Measurements from ENCODE around the gene FAM171A1.
"Not testable (repeated sequence)": the region's sequence is repeated elsewhere in the genome, so short reads cannot be mapped to it uniquely, and the experiment has no call there.

The FAM171A1 gene

GRCh38 chr10:15305161-15305560 is 65.9 kb downstream of the FAM171A1 start:
- H3K27ac Mint-ChIP-seq = no peak overlapping the region
- no peaks in the 10 kb centered on the region for H3K36me3 Mint-ChIP-seq

GRCh38 chr10:15302188-15302956 is 68.7 kb downstream of the FAM171A1 start:
- not testable (repeated sequence) for H3K4me3 Mint-ChIP-seq; H3K9me3 Mint-ChIP-seq; ATAC-seq; H3K27ac Mint-ChIP-seq; DNase-seq (ENCODE audit: low spot score in 2 of 2); H3K4me1 Mint-ChIP-seq; H3K36me3 Mint-ChIP-seq

More at GRCh38 chr10:15305161-15305560, 65.9 kb downstream of the FAM171A1 start:
- Mint-ChIP-seq H3K4me3 (no peak overlapping the region), H3K9me3 (no peaks in the 10 kb centered on the region), H3K4me1 (no peaks in the 10 kb centered on the region)
- DNase-seq (ENCODE audit: low spot score in 2 of 2) (no peak), ATAC-seq (no peak)

GRCh38 chr10:15300697-15301096 is 70.4 kb downstream of the FAM171A1 start:
- no peaks in the 10 kb centered on the region for H3K36me3 Mint-ChIP-seq
- no peak for ATAC-seq
- no peak overlapping the region for H3K4me3 Mint-ChIP-seq
- H3K4me1 Mint-ChIP-seq = no peaks in the 10 kb centered on the region
- DNase-seq (ENCODE audit: low spot score in 2 of 2) = no peak
- no peak overlapping the region for H3K27ac Mint-ChIP-seq
- H3K9me3 Mint-ChIP-seq = no peaks in the 10 kb centered on the region

GRCh38 chr10:15300145-15300544 is 70.9 kb downstream of the FAM171A1 start:
- Mint-ChIP-seq H3K27ac (no peak overlapping the region), H3K4me1 (no peaks in the 10 kb centered on the region), H3K4me3 (no peak overlapping the region), H3K36me3 (no peaks in the 10 kb centered on the region), H3K9me3 (no peaks in the 10 kb centered on the region)
- no peak for DNase-seq (ENCODE audit: low spot score in 2 of 2)
- no peak for ATAC-seq

DNA sequence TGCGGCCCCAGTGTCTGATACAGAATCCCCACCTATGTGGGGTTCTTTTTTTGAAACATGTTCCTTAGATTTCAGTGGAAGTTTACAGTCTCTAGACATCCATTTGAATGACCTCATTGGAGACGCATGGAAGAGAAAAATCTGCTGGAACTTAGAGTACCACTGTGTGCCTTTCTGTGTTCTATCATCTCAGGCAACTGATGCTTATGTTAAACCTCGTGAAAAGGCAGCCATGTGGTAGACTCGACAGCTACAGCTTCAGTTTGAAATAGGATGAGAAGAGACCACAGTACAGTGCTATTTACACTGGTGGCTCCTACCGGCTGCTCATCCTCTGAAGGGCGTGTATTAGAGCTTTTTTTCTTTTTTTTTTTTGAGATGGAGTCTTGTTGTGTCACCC is 74.4 kb downstream of the FAM171A1 start:
- no peaks in the 10 kb centered on the region for H3K9me3 Mint-ChIP-seq
- no peaks in the 10 kb centered on the region for H3K4me1 Mint-ChIP-seq
- H3K36me3 Mint-ChIP-seq = no peaks in the 10 kb centered on the region
- DNase-seq (ENCODE audit: low spot score in 2 of 2) (no peak), ATAC-seq (no peak)
- no peak overlapping the region for H3K4me3 Mint-ChIP-seq
- H3K27ac Mint-ChIP-seq = no peak overlapping the region

DNA sequence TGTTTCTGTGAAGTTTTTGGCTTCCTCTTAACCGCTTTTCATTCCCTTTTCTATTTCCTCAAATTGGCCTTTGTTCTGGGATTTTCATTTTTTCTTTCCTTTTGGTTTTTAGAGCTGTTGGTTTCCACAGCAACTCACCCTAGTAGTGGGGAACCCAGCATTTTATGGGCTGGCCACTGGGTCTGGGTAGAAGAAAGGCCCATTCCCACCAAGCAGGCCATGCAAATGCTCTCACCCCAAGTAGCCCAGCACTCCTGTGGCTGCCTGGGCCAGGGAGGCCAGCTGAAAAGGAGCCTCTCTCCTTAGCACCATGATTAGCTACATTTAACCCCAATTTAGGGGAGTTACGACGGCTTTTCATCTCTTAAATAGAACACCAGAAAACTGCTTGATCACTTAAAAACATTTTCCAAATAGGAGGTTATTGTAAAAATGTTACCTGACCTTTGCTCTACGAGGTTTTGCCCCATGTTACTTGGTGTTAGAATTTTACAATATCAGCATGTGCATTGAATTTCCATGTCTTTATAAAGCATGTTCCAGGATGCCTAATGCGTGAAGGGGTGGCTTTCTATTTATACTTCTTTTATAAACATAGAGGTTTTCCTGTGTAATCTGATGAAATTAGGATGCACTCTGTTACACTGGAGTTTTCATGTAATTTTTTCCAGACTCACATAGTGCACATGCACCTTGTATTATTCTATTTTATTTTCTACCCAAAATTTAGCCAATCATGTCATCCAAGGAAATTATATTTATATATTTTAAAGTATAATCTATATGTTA is 75.4 kb downstream of the FAM171A1 start:
- Mint-ChIP-seq H3K4me1 (no peaks in the 10 kb centered on the region), H3K9me3 (no peaks in the 10 kb centered on the region), H3K36me3 (no peaks in the 10 kb centered on the region), H3K27ac (no peak overlapping the region), H3K4me3 (no peak overlapping the region)
- ATAC-seq (no peak), DNase-seq (ENCODE audit: low spot score in 2 of 2) (no peak)

- ATAC-seq (no peak), DNase-seq (ENCODE audit: low spot score in 2 of 2) (no peak)
- Mint-ChIP-seq H3K4me3 (no peak overlapping the region), H3K9me3 (no peaks in the 10 kb centered on the region), H3K4me1 (no peaks in the 10 kb centered on the region), H3K27ac (no peak overlapping the region), H3K36me3 (no peaks in the 10 kb centered on the region)
Measured at GRCh38 chr10:15293862-15294842, 76.9 kb downstream of the FAM171A1 start.

DNA sequence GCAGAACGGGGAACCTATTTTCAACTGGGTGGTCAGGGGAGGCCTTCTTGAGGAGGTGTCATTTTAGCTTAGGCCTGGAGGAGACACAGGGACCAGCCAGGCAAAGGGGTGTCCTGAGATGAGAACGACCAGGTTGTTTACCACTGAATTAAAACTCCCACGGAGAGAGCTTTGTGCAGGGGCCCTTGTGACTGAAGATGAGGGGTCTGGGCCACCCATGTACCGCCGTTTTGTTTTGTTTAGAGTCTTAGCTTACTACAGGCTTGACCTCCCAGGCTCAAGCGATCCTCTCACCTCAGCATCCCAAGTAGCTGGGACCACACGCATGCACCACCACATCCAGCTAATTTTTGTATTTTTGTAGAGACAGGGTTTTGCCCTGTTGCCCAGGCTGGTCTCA is 80.4 kb downstream of the FAM171A1 start:
- no peak for ATAC-seq
- Mint-ChIP-seq H3K36me3 (no peaks in the 10 kb centered on the region), H3K4me1 (no peaks in the 10 kb centered on the region)

GRCh38 chr10:15290150-15290549 is 80.9 kb downstream of the FAM171A1 start:
- no peaks in the 10 kb centered on the region for H3K4me1 Mint-ChIP-seq
- H3K36me3 Mint-ChIP-seq = no peaks in the 10 kb centered on the region
- no peak for DNase-seq (ENCODE audit: low spot score in 2 of 2)
- no peak overlapping the region for H3K4me3 Mint-ChIP-seq
- H3K9me3 Mint-ChIP-seq = no peaks in the 10 kb centered on the region
- no peak for ATAC-seq
- H3K27ac Mint-ChIP-seq = no peak overlapping the region

More for the DNA sequence above, 80.4 kb downstream of the FAM171A1 start:
- no peak for DNase-seq (ENCODE audit: low spot score in 2 of 2)
- Mint-ChIP-seq H3K4me3 (no peak overlapping the region), H3K27ac (no peak overlapping the region), H3K9me3 (no peaks in the 10 kb centered on the region)

DNA sequence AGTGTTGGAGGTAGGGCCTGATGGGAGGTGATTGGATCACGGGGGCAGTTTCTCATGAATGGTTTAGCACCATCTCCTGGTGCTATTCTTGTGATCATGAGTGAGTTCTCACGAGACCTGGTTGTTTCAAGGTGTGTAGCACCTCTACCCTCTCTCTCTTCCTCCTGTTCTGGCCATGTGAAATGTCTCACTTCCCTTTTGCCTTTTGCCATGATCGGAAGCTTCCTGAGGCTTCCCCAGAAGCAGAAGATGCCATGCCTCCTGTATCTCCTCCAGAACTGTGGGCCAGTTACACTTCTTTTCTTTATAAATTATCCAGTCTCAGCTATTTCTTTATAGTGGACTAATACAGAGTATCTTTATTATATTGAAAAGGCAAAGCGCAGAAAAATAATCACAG is 90.1 kb downstream of the FAM171A1 start:
- Mint-ChIP-seq H3K4me1 (no peaks in the 10 kb centered on the region), H3K36me3 (no peaks in the 10 kb centered on the region), H3K27ac (no peak overlapping the region), H3K9me3 (no peaks in the 10 kb centered on the region), H3K4me3 (no peak overlapping the region)
- DNase-seq (ENCODE audit: low spot score in 2 of 2) = no peak
- no peak for ATAC-seq

GRCh38 chr10:15280462-15280861 is 90.6 kb downstream of the FAM171A1 start:
- ATAC-seq = no peak
- no peak for DNase-seq (ENCODE audit: low spot score in 2 of 2)
- no peaks in the 10 kb centered on the region for H3K4me1 Mint-ChIP-seq
- no peaks in the 10 kb centered on the region for H3K9me3 Mint-ChIP-seq
- no peaks in the 10 kb centered on the region for H3K36me3 Mint-ChIP-seq
- no peak overlapping the region for H3K4me3 Mint-ChIP-seq
- H3K27ac Mint-ChIP-seq = no peak overlapping the region

GRCh38 chr10:15279236-15279635 is 91.9 kb downstream of the FAM171A1 start:
- H3K36me3 Mint-ChIP-seq = no peaks in the 10 kb centered on the region
- H3K9me3 Mint-ChIP-seq = no peaks in the 10 kb centered on the region
- H3K4me1 Mint-ChIP-seq = no peaks in the 10 kb centered on the region
- ATAC-seq (no peak), DNase-seq (ENCODE audit: low spot score in 2 of 2) (no peak)
- no peak overlapping the region for H3K4me3 Mint-ChIP-seq
- no peak overlapping the region for H3K27ac Mint-ChIP-seq

DNA sequence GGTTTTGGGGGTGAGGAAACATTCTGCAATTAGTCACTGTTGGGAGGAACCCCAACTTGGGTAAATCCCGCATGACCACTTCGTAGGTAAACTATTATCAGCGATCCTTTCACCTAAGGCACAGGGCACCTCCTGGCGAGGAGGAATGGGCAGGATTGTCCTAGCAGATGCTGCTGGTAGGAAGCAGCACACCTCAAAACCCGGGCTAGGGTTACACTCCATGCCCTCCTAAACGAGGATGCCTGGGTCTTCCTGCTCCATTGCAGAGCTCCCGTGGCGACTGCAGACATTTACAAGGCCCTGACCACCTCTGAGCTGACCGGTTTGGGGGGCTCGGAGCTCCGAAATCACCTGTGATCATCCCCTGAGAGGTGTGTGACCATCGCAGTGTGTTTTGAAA is 92.3 kb downstream of the FAM171A1 start:
- Mint-ChIP-seq H3K36me3 (no peaks in the 10 kb centered on the region), H3K4me3 (no peak overlapping the region), H3K4me1 (no peaks in the 10 kb centered on the region), H3K9me3 (no peaks in the 10 kb centered on the region), H3K27ac (no peak overlapping the region)
- no peak for DNase-seq (ENCODE audit: low spot score in 2 of 2)
- no peak for ATAC-seq

- not testable (repeated sequence) for H3K9me3 Mint-ChIP-seq; ATAC-seq; H3K36me3 Mint-ChIP-seq; H3K4me3 Mint-ChIP-seq; DNase-seq (ENCODE audit: low spot score in 2 of 2); H3K27ac Mint-ChIP-seq; H3K4me1 Mint-ChIP-seq
Measured at GRCh38 chr10:15276039-15276438, 95.0 kb downstream of the FAM171A1 start.

GRCh38 chr10:15269838-15270237 is 101.3 kb downstream of the FAM171A1 start:
- H3K36me3 Mint-ChIP-seq; ATAC-seq; DNase-seq (ENCODE audit: low spot score in 2 of 2); H3K9me3 Mint-ChIP-seq; H3K27ac Mint-ChIP-seq; H3K4me1 Mint-ChIP-seq; H3K4me3 Mint-ChIP-seq: not testable (repeated sequence)

All from stimulated activated effector memory CD8-positive, alpha-beta T cell treated with anti-CD3 and anti-CD28 coated beads, Interleukin-12 subunit alpha, Interleukin-12 subunit beta, amount 100 ng/mL, for 72 hours (primary cell).